AG09319 (cell line): Measurements from ENCODE around the gene PRH2.

Experiments used
- DNase-seq: peaks from one replicate; pipeline ENCODE4 v3.0.0-alpha.2; 2010; ENCODE audit warnings: low read depth; ENCODE audit errors: extremely low read depth
- TF ChIP-seq, protein P1 (sequence below): IDR thresholded peaks from 2 replicates; pipeline ENCODE4 v1.5.1; 2011; ENCODE audit warnings: low read depth, mild to moderate bottlenecking, inconsistent platforms, low read length, moderate library complexity

Gene PRH2

GRCh38 chr12:10974965-10975364 is 45.9 kb downstream of the PRH2 start:
- TF ChIP-seq, protein P1, sequence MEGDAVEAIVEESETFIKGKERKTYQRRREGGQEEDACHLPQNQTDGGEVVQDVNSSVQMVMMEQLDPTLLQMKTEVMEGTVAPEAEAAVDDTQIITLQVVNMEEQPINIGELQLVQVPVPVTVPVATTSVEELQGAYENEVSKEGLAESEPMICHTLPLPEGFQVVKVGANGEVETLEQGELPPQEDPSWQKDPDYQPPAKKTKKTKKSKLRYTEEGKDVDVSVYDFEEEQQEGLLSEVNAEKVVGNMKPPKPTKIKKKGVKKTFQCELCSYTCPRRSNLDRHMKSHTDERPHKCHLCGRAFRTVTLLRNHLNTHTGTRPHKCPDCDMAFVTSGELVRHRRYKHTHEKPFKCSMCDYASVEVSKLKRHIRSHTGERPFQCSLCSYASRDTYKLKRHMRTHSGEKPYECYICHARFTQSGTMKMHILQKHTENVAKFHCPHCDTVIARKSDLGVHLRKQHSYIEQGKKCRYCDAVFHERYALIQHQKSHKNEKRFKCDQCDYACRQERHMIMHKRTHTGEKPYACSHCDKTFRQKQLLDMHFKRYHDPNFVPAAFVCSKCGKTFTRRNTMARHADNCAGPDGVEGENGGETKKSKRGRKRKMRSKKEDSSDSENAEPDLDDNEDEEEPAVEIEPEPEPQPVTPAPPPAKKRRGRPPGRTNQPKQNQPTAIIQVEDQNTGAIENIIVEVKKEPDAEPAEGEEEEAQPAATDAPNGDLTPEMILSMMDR, result no peak
- DNase-seq, result no peak

- no peak for DNase-seq
- TF ChIP-seq, protein P1, result no peak
Observed at GRCh38 chr12:10982244-10982643, 53.2 kb downstream of the PRH2 start.
